HepG2 (cell line): ENCODE data around the gene SRSF12. TPM values are rescaled to one million over a fixed set of nuclear protein-coding genes. Genes with fewer than 3 reads are reported as not detected.

Experiments used
- CHD4 ChIP-seq: fragments of 200-600 bp; sonication (generic); IDR thresholded peaks from 2 replicates; pipeline ENCODE4 v1.7.0; 2017; ENCODE audit warnings: mild to moderate bottlenecking, low read length, borderline replicate concordance
- KLF9 ChIP-seq: IDR thresholded peaks from 2 replicates; pipeline ENCODE4 v1.6.1; 2016; ENCODE audit warnings: low read depth
- LRRFIP1 ChIP-seq: sonication (generic); formaldehyde crosslinking; conservative IDR thresholded peaks from 2 replicates; pipeline ENCODE4 v1.4.0; 2020; ENCODE audit warnings: missing genetic modification reagents
- MIER3 ChIP-seq: IDR thresholded peaks from 2 replicates; pipeline ENCODE4 v1.6.1; 2016; ENCODE audit warnings: missing compliant biosample characterization, borderline replicate concordance
- PBX3 ChIP-seq: sonication (generic); formaldehyde crosslinking; IDR thresholded peaks from 2 replicates; pipeline ENCODE4 v1.8.1; 2023; ENCODE audit warnings: missing genetic modification reagents, inconsistent platforms, borderline replicate concordance
- REST ChIP-seq, 2 experiments: IDR thresholded peaks; 2 replicates each; pipeline ENCODE4 v1.6.1; 2011 to 2012; ENCODE audit warnings: low read length in 2 of 2, borderline replicate concordance in 1 of 2, low read depth in 1 of 2, mild to moderate bottlenecking in 1 of 2, moderate library complexity in 1 of 2
- REXO4 ChIP-seq: sonication (generic); formaldehyde crosslinking; IDR thresholded peaks from 2 replicates; pipeline ENCODE4 v1.8.0; 2022; ENCODE audit warnings: missing genetic modification reagents, mild to moderate bottlenecking, borderline replicate concordance
- SALL2 ChIP-seq: sonication (generic); formaldehyde crosslinking; IDR thresholded peaks from 2 replicates; pipeline ENCODE4 v1.8.1; 2023; ENCODE audit warnings: mild to moderate bottlenecking, missing genetic modification reagents, inconsistent platforms
- SETDB1 ChIP-seq: sonication (generic); formaldehyde crosslinking; IDR thresholded peaks from 2 replicates; pipeline ENCODE4 v1.5.1; 2020; ENCODE audit warnings: missing genetic modification reagents, mild to moderate bottlenecking, borderline replicate concordance
- TERF1 ChIP-seq: sonication (generic); formaldehyde crosslinking; IDR thresholded peaks from 2 replicates; pipeline ENCODE4 v1.8.0; 2022; ENCODE audit warnings: mild to moderate bottlenecking, missing genetic modification reagents, moderate library complexity
- ZBTB1 ChIP-seq: sonication (generic); formaldehyde crosslinking; IDR thresholded peaks from 2 replicates; pipeline ENCODE4 v1.4.0; 2020; ENCODE audit warnings: missing genetic modification reagents, borderline replicate concordance
- ZFP37 ChIP-seq: sonication (generic); formaldehyde crosslinking; IDR thresholded peaks from 2 replicates; pipeline ENCODE4 v1.4.0; 2020; ENCODE audit warnings: missing genetic modification reagents, borderline replicate concordance
- ZNF160 ChIP-seq: sonication (generic); formaldehyde crosslinking; IDR thresholded peaks from 2 replicates; pipeline ENCODE4 v1.8.0; 2022; ENCODE audit warnings: mild to moderate bottlenecking, inconsistent platforms, missing genetic modification reagents
- ZNF343 ChIP-seq: sonication (generic); formaldehyde crosslinking; IDR thresholded peaks from 2 replicates; pipeline ENCODE4 v1.4.0; 2020; ENCODE audit warnings: mild to moderate bottlenecking, missing genetic modification reagents
- ZNF503 ChIP-seq: sonication (generic); formaldehyde crosslinking; IDR thresholded peaks from 2 replicates; pipeline ENCODE4 v1.4.0; 2020; ENCODE audit warnings: missing genetic modification reagents
- ZNF567 ChIP-seq: sonication (generic); formaldehyde crosslinking; IDR thresholded peaks from 2 replicates; pipeline ENCODE4 v1.8.1; 2023; ENCODE audit warnings: mild to moderate bottlenecking, missing genetic modification reagents, borderline replicate concordance
- ZNF792 ChIP-seq: IDR thresholded peaks from 2 replicates; pipeline ENCODE4 v1.6.1; 2016
- polyA plus RNA-seq, 8 experiments: library from polyadenylated mRNA; depleted of rRNA in 3 of 8; stranded (reverse) in 7 of 8; unstranded in 1 of 8; fragments of >200 nt; fragmentation: Illumina TruSeq in 4 of 8; extraction: Trizol in 4 of 8; gene quantifications; 2 replicates each; pipeline versions ENCODE4 v1.2.1 to v1.2.3, GENCODE V29; 2011 to 2016; ENCODE audit warnings: low read depth in 4 of 8, missing spikeins in 1 of 8, mixed read lengths in 1 of 8; ENCODE audit not compliant: insufficient read depth in 1 of 8
- total RNA-seq, 5 experiments: library from RNA; depleted of rRNA; stranded (reverse); fragments of >200 nt; fragmentation: Illumina TruSeq; extraction: Trizol; gene quantifications; 2 replicates each; pipeline ENCODE4 v1.2.3, GENCODE V29; 2016; ENCODE audit warnings: low read depth in 1 of 5

The SRSF12 gene
- total and polyA plus RNA-seq, 2 of the 13 experiments (the other 11 are each of a cell fraction or from before 2014, with no cell fraction given), result 1.7 to 1.9 TPM

- TF ChIP-seq ZBTB1, result no peak
- TF ChIP-seq ZNF503 (CRISPR knock-in tag), result no peak
- no peak for TF ChIP-seq ZFP37 (CRISPR knock-in tag)
- TF ChIP-seq SETDB1 (CRISPR knock-in tag), result no peak
- peak; percentile 46; the same call in 1 of the 2 replicates for TF ChIP-seq ZNF160 (CRISPR knock-in tag)
- 0 out of 2 replicates have a peak, but pooled peaks have one; percentile 42 for TF ChIP-seq KLF9 (CRISPR knock-in tag)
- TF ChIP-seq REST (IDR thresholded peaks at IDR 0.05; ENCODE audit: borderline replicate concordance in 1 of 2, low read depth in 1 of 2, low read length in 2 of 2), result peak in 1 of 2 experiments; percentile 51; a peak in 1 of 4 replicates
- TF ChIP-seq ZNF792 (CRISPR knock-in tag), result 0 out of 2 replicates have a peak, but pooled peaks have one; percentile 41
- no peak for TF ChIP-seq CHD4
- TF ChIP-seq REXO4 (CRISPR knock-in tag), result no peak; the same call in 1 of the 2 replicates
- no peak; the same call in 1 of the 2 replicates for TF ChIP-seq LRRFIP1
- TF ChIP-seq TERF1 (CRISPR knock-in tag), result peak; percentile 56; the same call in 1 of the 2 replicates
- peak; percentile 56; the same call in 1 of the 2 replicates for TF ChIP-seq SALL2
- peak; percentile 64; the same call in 1 of the 2 replicates for TF ChIP-seq ZNF567 (CRISPR knock-in tag)
- no peak for TF ChIP-seq ZNF343 (CRISPR knock-in tag)
- no peak for TF ChIP-seq PBX3
- peak; percentile 51; the same call in 1 of the 2 replicates for TF ChIP-seq MIER3
Measured at GRCh38 chr6:89080281-89081128, 37.4 kb downstream of the SRSF12 start, which contains the start of gene PNRC1 (continued).
